ENCODE measurements around the gene SYNRG.

SYNRG gene

GRCh38 chr17:37502009-37502936, 106.9 kb downstream of the SYNRG start:
- DNase-seq, result no peak

DNA sequence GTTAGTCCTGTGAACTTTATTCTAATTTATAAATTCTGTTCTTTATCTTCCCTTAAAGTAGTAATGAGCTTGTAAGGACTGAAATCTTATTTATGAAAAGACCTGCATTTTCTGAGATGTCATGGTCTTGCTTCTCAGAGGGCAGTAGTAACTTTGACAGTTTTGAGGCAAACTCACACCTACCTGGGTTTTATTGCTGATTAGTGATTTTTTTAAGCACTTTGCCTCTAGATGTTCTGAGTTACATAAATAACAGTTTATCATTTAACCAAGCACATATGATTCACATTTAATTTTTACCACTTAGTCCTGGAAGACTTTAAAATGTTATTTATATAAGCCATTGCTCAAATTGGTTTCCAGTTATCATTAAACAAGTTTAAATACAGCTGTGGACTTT, 108.8 kb downstream of the SYNRG start:
- DNase-seq, result no peak

DNA sequence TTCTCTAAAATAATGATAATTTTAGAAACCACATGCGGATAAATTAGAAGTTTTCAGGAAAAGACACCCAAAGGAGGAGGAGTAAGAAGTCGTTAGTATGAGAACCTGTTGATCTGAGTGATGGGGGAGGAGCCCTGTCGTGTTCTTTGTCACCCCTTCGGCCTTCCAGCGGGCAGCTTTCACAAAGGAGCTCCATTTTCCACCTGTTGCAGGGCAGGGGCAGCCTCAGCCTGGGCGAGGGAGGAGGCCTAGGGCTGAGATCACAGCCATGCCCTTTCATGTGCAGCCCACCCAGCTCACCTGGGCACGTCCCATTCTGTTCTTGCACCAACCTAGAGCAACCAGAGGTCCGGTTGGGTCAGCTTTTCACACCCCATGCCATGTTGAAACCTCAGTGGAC, 114.2 kb downstream of the SYNRG start:
- DNase-seq, result no peak

- no peak for DNase-seq
Measured at GRCh38 chr17:37494401-37494831, 114.8 kb downstream of the SYNRG start.

- no peak for DNase-seq
Measured at GRCh38 chr17:37493249-37494027, 115.8 kb downstream of the SYNRG start.

DNA sequence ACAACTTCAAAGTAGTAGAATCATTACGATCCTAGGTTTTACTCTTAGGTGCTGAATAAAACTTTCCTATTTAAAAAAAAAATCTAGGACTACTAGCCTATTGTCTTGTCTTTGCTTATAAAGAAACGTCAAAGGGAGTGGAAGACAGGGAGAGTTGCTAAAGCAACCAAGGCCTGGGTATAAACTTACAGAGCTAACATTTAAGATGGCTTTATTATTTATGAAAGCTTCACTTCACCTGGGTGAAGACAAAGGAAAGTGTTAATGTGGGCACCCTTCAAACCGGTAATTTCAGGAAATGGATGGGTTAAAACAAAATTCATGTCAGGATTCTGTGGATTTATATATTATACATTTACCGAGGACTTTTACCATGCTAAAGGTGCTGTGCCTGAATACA, 117.1 kb downstream of the SYNRG start:
- no peak for DNase-seq

DNA sequence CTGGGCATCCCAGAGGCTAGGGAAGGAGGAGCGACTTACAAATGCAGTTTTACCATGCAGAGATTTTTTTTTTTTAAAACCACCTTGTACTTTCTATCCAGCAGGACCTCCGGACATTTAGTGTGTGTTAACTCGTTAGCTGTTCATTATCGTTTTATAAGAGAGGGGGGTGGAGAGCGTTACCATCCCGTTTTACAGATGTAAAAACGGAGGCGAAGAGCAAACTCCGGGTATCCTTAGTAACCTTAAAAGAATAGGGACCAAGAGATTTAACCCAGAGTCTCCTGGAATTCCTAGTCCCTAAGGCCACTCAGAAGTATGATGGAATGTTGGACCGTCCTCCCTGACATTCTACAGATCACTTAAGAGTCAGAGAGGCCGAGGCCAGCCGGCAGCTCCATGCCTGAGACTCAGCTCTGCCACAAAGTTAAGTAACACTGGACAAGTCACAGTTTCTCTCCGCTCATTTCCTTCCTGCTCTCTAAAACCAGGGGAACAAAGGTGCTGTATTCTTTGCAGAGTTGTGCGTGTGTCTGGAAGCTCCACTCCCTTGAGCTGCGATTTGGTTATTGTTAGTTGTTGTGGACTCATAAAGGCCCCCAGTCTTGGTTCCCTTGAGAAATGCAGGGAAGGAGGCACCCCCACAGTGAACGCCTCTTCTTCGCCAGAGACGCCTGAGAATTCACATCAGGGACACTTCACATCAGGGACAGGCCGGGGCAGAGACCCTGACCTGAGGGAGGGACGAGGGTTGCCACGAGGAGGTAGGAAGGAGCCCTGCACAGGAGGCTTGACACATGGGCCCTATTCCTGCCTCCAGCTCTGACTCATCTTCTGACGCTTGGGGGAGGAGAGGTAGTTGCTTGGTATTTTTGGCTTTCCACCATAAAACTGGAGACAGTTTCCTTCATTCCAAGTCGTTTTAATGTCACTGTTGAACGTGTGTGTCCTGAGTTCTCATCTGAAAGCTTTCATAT, 118.3 kb downstream of the SYNRG start:
- DNase-seq, result peak; percentile 18

DNA sequence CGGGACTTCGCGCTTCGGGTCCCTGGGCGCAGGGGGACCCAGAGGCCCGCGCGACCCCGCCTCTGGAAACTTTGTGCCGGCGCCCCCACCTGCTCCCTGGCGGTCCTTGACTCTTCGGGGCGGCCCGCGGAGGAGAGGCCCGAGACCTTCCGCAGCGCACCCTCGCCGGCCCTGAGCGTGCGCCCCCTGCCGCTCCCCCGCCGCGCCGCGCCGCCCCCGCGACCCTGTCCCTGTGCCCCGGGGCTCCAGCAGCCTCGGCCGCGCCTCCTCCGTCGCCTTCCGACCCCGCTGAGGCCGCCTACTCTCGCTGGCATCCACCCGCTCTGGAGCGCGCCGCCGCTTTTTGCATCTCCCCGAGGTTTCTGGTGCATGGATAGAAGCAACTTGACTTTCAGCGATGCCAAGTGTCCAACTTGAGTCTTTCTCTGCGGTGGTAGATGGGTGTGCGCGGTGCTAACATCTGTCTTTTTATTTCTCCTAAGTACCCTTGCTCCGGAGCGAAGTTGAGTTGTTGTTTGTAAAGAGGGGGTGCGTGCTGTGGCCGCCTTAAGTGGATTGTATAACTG, 119.1 kb downstream of the SYNRG start:
- DNase-seq, result peak; percentile 6

GRCh38 chr17:37489197-37490001, 119.8 kb downstream of the SYNRG start, which contains the start of gene DUSP14:
TSS of gene DUSP14 (plus strand) at chr17:37489891. CDS start at chr17:37512273, 22,382 bp downstream.
- peak; percentile 33 for DNase-seq

- peak; percentile 16 for DNase-seq
Measured at GRCh38 chr17:37488607-37489196, 120.5 kb downstream of the SYNRG start.

GRCh38 chr17:37488009-37488604, 121.1 kb downstream of the SYNRG start:
- DNase-seq, result peak; percentile 68

DNA sequence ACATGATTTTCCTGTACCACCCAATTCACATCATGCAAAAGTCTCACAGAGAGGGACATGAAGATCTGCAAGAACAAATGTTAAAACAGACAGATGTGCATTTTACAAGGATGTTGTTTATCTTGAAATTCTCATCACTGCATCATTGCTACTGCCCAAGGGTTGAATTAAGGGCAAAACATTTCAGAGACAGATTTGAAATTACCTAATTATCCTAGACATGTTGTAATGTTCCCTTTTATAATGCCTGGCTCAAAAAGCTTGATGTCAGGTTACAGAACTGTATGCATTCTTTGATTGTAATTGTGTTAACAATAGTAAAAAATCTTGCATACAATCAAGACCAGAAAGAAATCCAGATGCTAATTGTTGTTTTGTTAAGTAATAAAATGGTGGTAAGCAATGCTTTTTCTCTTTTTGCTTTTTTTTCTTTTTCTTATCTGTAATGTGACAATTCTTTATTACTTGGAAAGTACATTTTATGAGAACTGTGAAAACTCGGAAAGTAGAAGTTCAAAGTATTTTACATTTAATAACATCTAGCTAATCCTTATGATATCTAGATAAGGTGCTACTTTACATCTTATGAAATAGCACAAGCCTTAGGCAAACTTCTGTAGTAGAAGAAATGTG, 123.2 kb downstream of the SYNRG start:
- DNase-seq, result no peak

DNA sequence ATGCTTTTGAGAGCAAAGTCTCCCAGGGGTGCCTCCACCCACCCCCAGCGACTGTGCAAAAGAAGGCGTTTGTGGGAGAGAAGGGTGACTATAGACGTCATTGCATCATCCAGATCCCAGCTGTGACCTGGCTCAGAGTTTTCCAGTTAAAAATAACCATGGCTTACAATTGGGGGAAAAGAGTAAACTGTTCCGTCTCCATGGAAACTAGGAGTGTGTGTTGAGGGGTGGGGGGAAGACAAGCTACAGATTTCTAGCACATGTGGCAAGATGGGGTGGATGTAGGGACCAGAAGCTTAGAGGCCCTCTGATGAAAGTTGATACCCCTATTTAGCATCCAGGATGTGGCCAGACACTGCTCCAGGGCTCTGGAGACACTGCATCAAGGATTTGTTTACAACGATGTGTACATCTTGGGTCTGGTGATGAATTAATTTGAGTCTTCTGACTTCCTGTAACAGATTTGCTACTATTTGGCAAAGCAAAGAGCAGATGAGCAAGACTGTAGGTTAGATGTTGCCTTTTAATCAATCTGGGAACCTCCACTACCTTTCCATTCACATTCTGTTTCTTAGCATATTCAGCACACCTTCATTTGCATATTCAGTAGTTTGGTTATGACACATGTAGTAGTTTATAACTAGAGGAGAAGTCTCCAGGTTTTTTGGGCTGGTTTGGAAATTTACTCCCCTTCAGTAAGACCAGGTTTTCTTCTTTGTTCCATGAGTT, 125.7 kb downstream of the SYNRG start:
- DNase-seq, result no peak

DNA sequence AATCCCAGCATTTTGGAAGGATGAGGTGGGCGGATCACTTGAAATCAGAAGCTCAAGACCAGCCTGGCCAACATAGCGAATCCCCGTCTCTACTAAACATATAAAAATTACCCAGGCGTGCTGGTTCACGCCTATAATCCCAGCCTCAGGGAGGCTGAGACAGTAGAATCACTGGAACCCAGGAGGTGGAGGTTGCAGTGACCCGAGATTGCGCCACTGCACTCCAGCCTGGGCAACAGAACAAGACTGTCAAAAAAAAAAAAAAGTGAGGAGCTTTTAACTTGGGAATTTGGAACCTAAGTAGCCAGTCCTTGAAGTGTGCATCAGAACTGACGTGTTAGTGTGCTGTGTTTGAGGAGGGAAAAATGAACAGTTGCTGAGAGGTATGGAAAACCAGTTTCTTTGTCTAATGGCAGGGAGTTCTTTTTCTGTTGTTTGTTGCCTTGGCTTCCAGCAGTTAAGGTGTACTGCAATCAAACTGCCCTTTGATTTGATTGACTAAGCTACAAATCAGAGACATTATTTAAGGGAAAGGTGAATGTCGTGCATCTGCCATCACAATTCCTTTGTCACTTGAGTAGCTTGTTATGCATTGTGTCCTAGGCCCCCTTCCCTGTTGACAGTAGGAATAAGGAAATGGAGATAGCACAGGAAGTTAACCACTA, 128.1 kb downstream of the SYNRG start:
- no peak for DNase-seq

DNA sequence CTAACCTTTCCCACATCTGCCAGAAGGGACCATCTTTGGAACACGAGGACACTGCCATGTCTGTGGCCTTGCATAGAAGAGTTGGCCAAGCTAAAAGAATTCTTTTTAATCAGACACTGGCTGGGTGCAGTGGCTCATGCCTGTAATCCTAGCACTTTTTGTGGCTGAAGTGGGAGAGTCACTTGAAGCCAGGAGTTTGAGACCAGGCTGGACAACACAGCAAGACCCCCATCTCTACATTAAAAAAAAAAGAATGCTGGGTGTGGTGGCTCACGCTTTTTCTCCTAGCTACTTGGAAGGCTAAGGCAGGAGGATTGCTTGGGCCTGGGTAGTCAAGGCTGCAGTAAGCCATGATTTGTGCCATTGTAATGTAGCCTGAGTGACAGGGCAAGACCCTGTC, 128.8 kb downstream of the SYNRG start:
- DNase-seq, result no peak

DNA sequence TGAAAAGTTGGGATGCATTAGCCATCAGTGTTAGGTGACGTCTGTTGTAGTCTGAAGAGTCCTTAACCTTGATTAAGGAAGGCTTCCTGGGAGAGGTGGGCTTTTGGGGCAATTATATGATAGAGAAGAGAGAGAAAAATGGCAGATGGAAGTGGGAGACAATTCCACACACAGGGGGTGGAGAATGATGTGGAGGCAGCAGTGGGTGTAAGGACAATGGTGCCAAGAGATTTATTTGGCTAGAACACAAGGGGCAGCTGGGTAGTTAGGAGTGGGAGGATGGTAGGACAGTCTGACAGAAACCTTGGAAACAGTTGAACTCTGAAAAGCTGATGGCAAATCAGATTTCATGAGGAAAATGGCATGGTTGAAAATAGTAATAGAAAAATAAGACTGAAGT, 130.2 kb downstream of the SYNRG start:
- no peak for DNase-seq

DNA sequence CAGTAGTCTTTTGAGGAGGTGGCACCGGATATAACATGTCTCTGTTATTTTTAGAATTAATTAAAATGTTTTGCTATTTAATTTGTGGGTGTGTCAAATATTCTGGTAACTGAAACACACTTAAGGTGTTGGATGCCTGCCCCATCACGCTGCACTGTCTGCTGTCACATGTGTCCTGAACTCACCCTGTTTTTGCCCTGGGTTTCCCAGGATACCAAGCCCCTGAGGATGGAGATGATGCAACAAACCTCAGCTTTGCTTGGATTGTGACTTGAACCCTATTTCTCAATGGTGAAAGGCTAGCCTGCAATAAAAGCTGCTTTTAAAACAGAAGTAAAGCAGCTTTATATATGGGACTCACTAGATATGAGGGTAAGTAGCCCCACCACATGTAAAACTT, 131.0 kb downstream of the SYNRG start:
- no peak for DNase-seq

DNA sequence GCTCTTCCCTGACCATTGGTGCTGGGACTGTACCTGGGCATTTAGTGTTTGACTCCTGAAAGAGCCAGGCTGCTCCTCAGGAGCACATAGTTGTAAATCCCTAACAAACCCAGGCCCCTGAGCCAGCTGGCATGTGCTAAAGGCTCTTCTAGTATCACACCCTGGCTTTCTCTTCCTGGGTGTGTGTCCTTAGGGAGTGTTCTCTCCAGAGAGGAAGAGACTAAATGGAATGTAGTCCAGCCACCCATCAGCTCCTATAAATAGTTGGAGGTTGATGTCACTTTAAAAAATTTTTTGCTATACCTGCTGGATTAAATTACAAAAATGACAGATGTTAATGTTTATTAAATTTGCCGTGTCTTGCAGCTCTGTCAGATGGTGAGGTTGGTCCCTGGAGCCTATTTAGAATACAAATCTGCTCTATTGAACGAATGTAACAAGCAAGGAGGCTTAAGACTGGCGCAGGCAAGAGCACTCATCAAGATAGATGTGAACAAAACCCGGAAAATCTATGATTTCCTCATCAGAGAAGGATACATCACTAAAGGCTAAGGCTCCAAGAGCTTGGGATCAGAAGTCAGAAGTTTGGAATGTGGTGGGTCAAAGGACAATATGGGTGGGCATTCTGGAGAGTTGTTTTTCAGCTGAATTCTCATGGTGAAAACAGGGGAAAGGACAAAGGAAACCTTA, 132.6 kb downstream of the SYNRG start:
- DNase-seq, result peak; percentile 26
